ENCODE results near the gene KL.

The KL gene

GRCh38 chr13:33045851-33046592 lies 29.8 kb downstream of the KL start:
- no peak for DNase-seq

- no peak for DNase-seq
Observed at GRCh38 chr13:33050161-33050560, 33.9 kb downstream of the KL start.

- no peak for DNase-seq
Observed at GRCh38 chr13:33051632-33052031, 35.4 kb downstream of the KL start.

GRCh38 chr13:33052506-33053280 lies 36.5 kb downstream of the KL start:
- DNase-seq, result no peak

- no peak for DNase-seq
Observed at GRCh38 chr13:33053397-33054066, 37.3 kb downstream of the KL start.

- no peak for DNase-seq
Observed at GRCh38 chr13:33057019-33057780, 41.0 kb downstream of the KL start.

- no peak for DNase-seq
Observed at GRCh38 chr13:33058776-33059327, 42.6 kb downstream of the KL start.

- no peak for DNase-seq
Observed at GRCh38 chr13:33060815-33061214, 44.6 kb downstream of the KL start.

- no peak for DNase-seq
Observed at GRCh38 chr13:33066329-33066728, 50.1 kb downstream of the KL start.

GRCh38 chr13:33069365-33069764 lies 53.1 kb downstream of the KL start:
- DNase-seq, result no peak

- DNase-seq, result no peak
Observed at GRCh38 chr13:33070713-33071112, 54.5 kb downstream of the KL start.

GRCh38 chr13:33072282-33072681 lies 56.1 kb downstream of the KL start:
- DNase-seq, result no peak

GRCh38 chr13:33072759-33073158 lies 56.5 kb downstream of the KL start:
- no peak for DNase-seq

GRCh38 chr13:33073338-33073737 lies 57.1 kb downstream of the KL start:
- no peak for DNase-seq

- no peak for DNase-seq
Observed at GRCh38 chr13:33076001-33076992, 60.1 kb downstream of the KL start.

- no peak for DNase-seq
Observed at GRCh38 chr13:33078263-33078662, 62.0 kb downstream of the KL start.

- no peak for DNase-seq
Observed at GRCh38 chr13:33079960-33080359, 63.7 kb downstream of the KL start.

- DNase-seq, result no peak
Observed at GRCh38 chr13:33080972-33081590, 64.9 kb downstream of the KL start.

GRCh38 chr13:33081666-33082065 lies 65.4 kb downstream of the KL start:
- DNase-seq, result no peak

- DNase-seq, result no peak
Observed at GRCh38 chr13:33083054-33083453, 66.8 kb downstream of the KL start.

GRCh38 chr13:33087091-33087490 lies 70.9 kb downstream of the KL start:
- no peak for DNase-seq

Measured in NCI-H2029 treated with DMSO at 0.1 percent for 48 hours (cell line).